Endothelial cell of umbilical vein (primary cell): Measurements from ENCODE around the gene ST6GALNAC3. TPM values are rescaled to one million over a fixed set of nuclear protein-coding genes. Genes with fewer than 3 reads are reported as not detected.

ENCODE experiments used
- BruUV-seq: library from RNA; stranded (reverse); fragments of 400-500 nt; replicated peaks from 2 replicates; lab custom pipeline; 2021; lab: Mats Ljungman, UMichigan
- CTCF ChIA-PET: fragments of 300-600, 350-600 bp; sonication (Branson Sonifier 250); formaldehyde crosslinking; loops from one replicate; lab custom pipeline; 2021; ENCODE audit warnings: antibody characterized with exemption, inconsistent platforms; lab: Charles Lee
- POLR2A ChIA-PET: fragments of 300-600, 350-600 bp; sonication (Branson Sonifier 250); formaldehyde crosslinking; loops from one replicate; lab custom pipeline; 2021; ENCODE audit warnings: antibody characterized with exemption, inconsistent platforms; lab: Charles Lee
- DNase-seq: peaks from one replicate; pipeline ENCODE4 v3.0.0-alpha.2; 2011; ENCODE audit warnings: low read depth, low spot score
- FAIRE-seq: peaks from 2 replicates; lab custom pipeline; 2011; peaks lifted over from hg19 to GRCh38; lab: Jason Lieb, UNC
- H2AFZ ChIP-seq: 2 replicates; pipeline ENCODE4 v1.6.0; 2012; ENCODE audit warnings: low read depth, low read length, control low read depth, inconsistent platforms
- H3K27ac ChIP-seq: 2 replicates; pipeline ENCODE4 v1.5.1; 2011; ENCODE audit warnings: low read depth, mild to moderate bottlenecking, control low read depth, low read length, moderate library complexity; ENCODE audit not compliant: insufficient read depth
- H3K27me3 ChIP-seq, 2 experiments: 2 replicates each; pipeline versions ENCODE4 v1.6.0 to v1.6.1; 2011; ENCODE audit warnings: low read length in 2 of 2, mixed read lengths in 1 of 2; ENCODE audit not compliant: control insufficient read depth in 2 of 2, insufficient read depth in 2 of 2
- H3K36me3 ChIP-seq, 2 experiments: 2 replicates in 1 of 2; 3 replicates in 1 of 2; pipeline ENCODE4 v1.5.1; 2011; ENCODE audit warnings: low read length in 2 of 2, mild to moderate bottlenecking in 1 of 2, moderate library complexity in 1 of 2; ENCODE audit not compliant: control insufficient read depth in 2 of 2, insufficient read depth in 2 of 2; ENCODE audit errors: extremely low read depth in 1 of 2
- H3K4me1 ChIP-seq: 3 replicates; pipeline ENCODE4 v1.5.1; 2011; ENCODE audit warnings: mild to moderate bottlenecking, low read length; ENCODE audit not compliant: control insufficient read depth, insufficient read depth; ENCODE audit errors: extremely low read depth
- H3K4me2 ChIP-seq: 2 replicates; pipeline ENCODE4 v1.6.1; 2011; ENCODE audit warnings: low read length, control low read depth, mixed read lengths; ENCODE audit not compliant: insufficient read depth
- H3K4me3 ChIP-seq, 3 experiments: fragments of 200-600 bp in 1 of 3; sonication (generic), shearing (Covaris generic) in 1 of 3; replicated peaks in 1 of 3; 2 replicates each; pipeline ENCODE4 v1.5.1; 2011 to 2016; ENCODE audit warnings: control low read depth in 3 of 3, low read length in 3 of 3, mild to moderate bottlenecking in 2 of 3, inconsistent platforms in 1 of 3, low read depth in 1 of 3, moderate library complexity in 1 of 3; ENCODE audit not compliant: insufficient read depth in 1 of 3
- H3K79me2 ChIP-seq: 2 replicates; pipeline ENCODE4 v1.6.0; 2012; ENCODE audit warnings: low read length, inconsistent platforms; ENCODE audit not compliant: control insufficient read depth, insufficient read depth
- H3K9ac ChIP-seq: replicated peaks from 2 replicates; pipeline ENCODE3; 2011; ENCODE audit warnings: low read length, control low read depth; ENCODE audit not compliant: insufficient read depth; ENCODE audit errors: extremely low read depth
- H3K9me1 ChIP-seq: replicated peaks from 3 replicates; pipeline ENCODE4 v1.6.0; 2011; ENCODE audit warnings: mild to moderate bottlenecking, low read length; ENCODE audit not compliant: control insufficient read depth, insufficient read depth; ENCODE audit errors: extremely low read depth
- H3K9me3 ChIP-seq: replicated peaks from 2 replicates; pipeline ENCODE4 v1.5.1; 2012; ENCODE audit warnings: low read length, inconsistent platforms; ENCODE audit not compliant: control insufficient read depth, insufficient read depth
- H4K20me1 ChIP-seq: replicated peaks from 2 replicates; pipeline ENCODE3; 2011; ENCODE audit warnings: mild to moderate bottlenecking, low read length; ENCODE audit not compliant: control insufficient read depth, insufficient read depth; ENCODE audit errors: extremely low read depth
- CTCF ChIP-seq, 2 donors: IDR thresholded peaks; 1 replicate in 1 of 2; 2 replicates in 1 of 2; pipeline ENCODE4 v1.5.1; 2011; ENCODE audit warnings: low read length in 2 of 2, mild to moderate bottlenecking in 2 of 2, moderate library complexity in 2 of 2, control low read depth in 1 of 2, inconsistent platforms in 1 of 2, low read depth in 1 of 2; ENCODE audit not compliant: insufficient read depth in 1 of 2; ENCODE audit errors: extremely low read depth in 1 of 2
- EZH2 ChIP-seq: IDR thresholded peaks from 2 replicates; pipeline ENCODE4 v1.6.1; 2012; ENCODE audit warnings: borderline replicate concordance, low read depth, mild to moderate bottlenecking, moderate library complexity, low read length, inconsistent platforms; ENCODE audit not compliant: severe bottlenecking
- FOS ChIP-seq: IDR thresholded peaks from 2 replicates; pipeline ENCODE4 v1.6.1; 2011; ENCODE audit warnings: mild to moderate bottlenecking, low read length, moderate library complexity, borderline replicate concordance; ENCODE audit not compliant: insufficient read depth
- GATA2 ChIP-seq: IDR thresholded peaks from 2 replicates; pipeline ENCODE4 v1.7.0; 2011; ENCODE audit warnings: low read depth, mild to moderate bottlenecking, moderate library complexity, mixed read lengths, low read length; ENCODE audit not compliant: insufficient read length, insufficient read depth
- JUN ChIP-seq: IDR thresholded peaks from 2 replicates; pipeline ENCODE4 v1.6.1; 2011; ENCODE audit warnings: borderline replicate concordance, low read depth; ENCODE audit not compliant: insufficient read length, insufficient read depth
- MAX ChIP-seq: IDR thresholded peaks from 2 replicates; pipeline ENCODE4 v1.6.1; 2011; ENCODE audit not compliant: insufficient read depth, insufficient read length
- MYC ChIP-seq: IDR thresholded peaks from one replicate; pipeline ENCODE4 v1.6.1; 2011; ENCODE audit warnings: mild to moderate bottlenecking, low read depth, low read length
- POLR2A ChIP-seq: IDR thresholded peaks from 2 replicates; pipeline ENCODE4 v1.6.1; 2012; ENCODE audit warnings: low read depth, mild to moderate bottlenecking, control low read depth, low read length
- POLR2AphosphoS5 ChIP-seq: IDR thresholded peaks from 2 replicates; pipeline ENCODE4 v1.6.1; 2012; ENCODE audit warnings: low read depth, mild to moderate bottlenecking, control low read depth, low read length, moderate library complexity; ENCODE audit not compliant: insufficient read depth
- dilution Hi-C: fragments of 300-500 bp; cut with MboI; formaldehyde crosslinking; loops from one replicate; pipeline ENCODE4 v1.15.0; 2019; ENCODE audit warnings: low sequenced_read_pairs; ENCODE audit not compliant: extremely low pct_ligation_motif_present
- intact Hi-C: fragments of 100-400 bp; cut with micrococcal nuclease; formaldehyde crosslinking; loops from one replicate; pipeline ENCODE4 v1.10.0; 2022
- polyA plus RNA-seq, 4 experiments: library from polyadenylated mRNA; depleted of rRNA in 3 of 4; stranded (reverse) in 3 of 4; unstranded in 1 of 4; fragments of >200 nt; gene quantifications; 2 replicates each; pipeline versions ENCODE4 v1.2.1 to v1.2.3, GENCODE V29; 2011 to 2012; ENCODE audit warnings: missing spikeins in 1 of 4
- total RNA-seq: library from RNA; stranded (reverse); gene quantifications from 2 replicates; pipeline ENCODE4 v1.2.3, GENCODE V29; 2021

Gene ST6GALNAC3
- total and polyA plus RNA-seq, 2 donors (not counting 3 experiments of a cell fraction or from before 2014, with no cell fraction given) = 7.6 to 48.3 TPM

GRCh38 chr1:76572229-76572628, 497.7 kb downstream of the ST6GALNAC3 start:
- Histone ChIP-seq H2AFZ (no peak overlapping the region), H3K9me1 (no peaks in the 10 kb centered on the region), H3K79me2 (no peaks in the 10 kb centered on the region), H3K4me1 (no peaks in the 10 kb centered on the region), H3K36me3 (no peaks in the 10 kb centered on the region), H3K27me3 (no peaks in the 10 kb centered on the region), H3K27ac (no peak overlapping the region), H3K9ac (no peak overlapping the region), H3K4me3 (no peak overlapping the region), H4K20me1 (no peaks in the 10 kb centered on the region), H3K9me3 (no peaks in the 10 kb centered on the region), H3K4me2 (no peak overlapping the region)
- CTCF ChIA-PET = interaction anchor here (0.8 to 1.0 kb wide), 2 partner anchors 24 to 29 kb away, joined by 3 read pairs; no protein-coding TSS in a partner anchor
- POLR2A ChIA-PET = no interaction called here
- intact Hi-C loops = no loop called here
- FAIRE-seq = no peak
- dilution Hi-C loops = no loop called here
- no TSS peak for BruUV-seq
- no peak for DNase-seq
- TF ChIP-seq GATA2 (no peak), POLR2AphosphoS5 (no peak), POLR2A (no peak), FOS (no peak), MAX (no peak), EZH2 (no peak), JUN (no peak), MYC (no peak), CTCF (IDR thresholded peaks at IDR 0.05; ENCODE audit: extremely low read depth in 1 of 2, insufficient read depth in 1 of 2, low read depth in 1 of 2, low read length in 2 of 2) (no peak)
